T-cell (primary cell): ENCODE data around the gene ATAT1. TPM values are rescaled to one million over a fixed set of nuclear protein-coding genes. Genes with fewer than 3 reads are reported as not detected.

Experiments
- ATAC-seq, 4 experiments: fragments of 200-7000 bp in 3 of 4; fragments of 150-1000 bp in 1 of 4; cut with Tn5 transposase; replicated peaks in 1 of 4; 1 replicate in 3 of 4; 2 replicates in 1 of 4; pipeline ENCODE4 v1.10.0; 2021; ENCODE audit warnings: moderate library complexity in 3 of 4, mild to moderate bottlenecking in 2 of 4, moderate number of reproducible peaks in 1 of 4
- CTCF ChIA-PET, 2 donors: fragments of 300-600 bp; sonication (Branson Sonifier 250); formaldehyde crosslinking; loops; one replicate each; lab custom pipeline; 2022; ENCODE audit warnings: antibody characterized with exemption in 2 of 2; lab: Charles Lee
- POLR2A ChIA-PET, 2 donors: fragments of 300-600 bp; sonication (Branson Sonifier 250); formaldehyde crosslinking; loops; one replicate each; lab custom pipeline; 2022; ENCODE audit warnings: antibody characterized with exemption in 2 of 2; lab: Charles Lee
- DNase-seq, 35 experiments: peaks; one replicate each; pipeline versions ENCODE4 v3.0.0 to v3.0.0-alpha.2; 2013 to 2023
- H3K27ac ChIP-seq: one replicate; pipeline ENCODE4 v1.5.1; 2013; ENCODE audit warnings: low read length
- H3K27me3 ChIP-seq, 2 experiments: replicated peaks in 1 of 2; 1 replicate in 1 of 2; 2 replicates in 1 of 2; pipeline versions ENCODE4 v1.6.1 to v1.7.0; 2013; ENCODE audit warnings: low read length in 1 of 2, mixed read lengths in 1 of 2; ENCODE audit not compliant: control insufficient read depth in 2 of 2, insufficient read depth in 2 of 2; ENCODE audit errors: extremely low read depth in 1 of 2
- H3K36me3 ChIP-seq, 2 donors: 1 replicate in 1 of 2; 2 replicates in 1 of 2; pipeline versions ENCODE4 v1.6.1 to v1.7.0; 2013; ENCODE audit warnings: low read length in 1 of 2; ENCODE audit not compliant: control insufficient read depth in 2 of 2, insufficient read depth in 1 of 2; ENCODE audit errors: extremely low read depth in 1 of 2
- H3K4me1 ChIP-seq, 2 experiments: 1 replicate in 1 of 2; 2 replicates in 1 of 2; pipeline versions ENCODE4 v1.6.1 to v1.7.0; 2013; ENCODE audit warnings: low read length in 2 of 2, mixed read lengths in 1 of 2; ENCODE audit not compliant: insufficient read depth in 2 of 2, control insufficient read depth in 1 of 2; ENCODE audit errors: extremely low read depth in 1 of 2
- H3K4me3 ChIP-seq, 2 donors: 1 replicate in 1 of 2; 2 replicates in 1 of 2; pipeline versions ENCODE4 v1.5.1 to v1.7.0; 2013; ENCODE audit warnings: mild to moderate bottlenecking in 2 of 2, low read length in 1 of 2, moderate library complexity in 1 of 2; ENCODE audit not compliant: control insufficient read depth in 1 of 2; ENCODE audit errors: extremely low read depth in 1 of 2
- H3K9me3 ChIP-seq: 2 replicates; pipeline ENCODE4 v1.7.0; 2013
- H3K27ac Mint-ChIP-seq, 2 donors: one replicate each; pipeline ENCODE4 v1.8.0; 2020 to 2021; ENCODE audit warnings: mild to moderate bottlenecking in 2 of 2, mixed read lengths in 2 of 2
- H3K27me3 Mint-ChIP-seq, 2 donors: one replicate each; pipeline ENCODE4 v1.8.0; 2021 to 2022; ENCODE audit warnings: mixed read lengths in 2 of 2
- H3K36me3 Mint-ChIP-seq: one replicate; pipeline ENCODE4 v1.8.0; 2021; ENCODE audit warnings: mixed read lengths
- H3K4me1 Mint-ChIP-seq, 3 donors: one replicate each; pipeline ENCODE4 v1.8.0; 2020 to 2022; ENCODE audit warnings: mixed read lengths in 3 of 3, mild to moderate bottlenecking in 1 of 3
- H3K4me3 Mint-ChIP-seq, 3 donors: one replicate each; pipeline ENCODE4 v1.8.0; 2020 to 2022; ENCODE audit warnings: mild to moderate bottlenecking in 3 of 3, mixed read lengths in 3 of 3, moderate library complexity in 3 of 3
- H3K9me3 Mint-ChIP-seq, 3 donors: one replicate each; pipeline ENCODE4 v1.8.0; 2020 to 2022; ENCODE audit warnings: mixed read lengths in 3 of 3
- WGBS: methylation state at CpG from one replicate; pipeline ENCODE4 v1.1.5; 2013; ENCODE audit warnings: missing lambda C conversion rate; ENCODE audit not compliant: insufficient coverage; 5-methylcytosine and 5-hydroxymethylcytosine counted together
- total RNA-seq, 35 experiments: library from RNA in 6 of 35; stranded (reverse) in 6 of 35; fragments of 120-200 nt in 1 of 35; gene quantifications; one replicate each; pipeline versions ENCODE4 v1.2.1 to v1.2.4 and lab custom pipeline; 2013 to 2026

Gene ATAT1
- total RNA-seq, 5 donors from 2014 or later (not counting 1 experiment from before 2014, with no cell fraction given): 6.9 to 11.8 (median 10.4) TPM

GRCh38 chr6:30600451-30600961, 26.2 kb upstream of the ATAT1 start:
- Histone ChIP-seq H3K9me3 (no peaks in the 10 kb centered on the region), H3K4me3 (no peak overlapping the region), H3K36me3 (peaks cover 32 to 53% of the 10 kb centered on the region in 2 donors), H3K4me1 (peaks cover 6 to 26% of the 10 kb centered on the region in 2 experiments), H3K27me3 (no peaks in the 10 kb centered on the region), H3K27ac (no peak overlapping the region)
- POLR2A ChIA-PET: interaction anchor here in 1 of 2 donors (1.6 kb wide), 1 partner anchor 14 kb away, joined by 12 read pairs; no protein-coding TSS in a partner anchor
- 95% methylated on average over 10 of the region's 10 CpGs for WGBS
- Mint-ChIP-seq H3K4me3 (no peak overlapping the region), H3K36me3 (peaks cover 36% of the 10 kb centered on the region), H3K27ac (peak overlapping the region in 1 of 2 donors; percentile 52), H3K9me3 (no peaks in the 10 kb centered on the region), H3K4me1 (peaks cover 21 to 39% (median 22%) of the 10 kb centered on the region in 3 donors), H3K27me3 (no peaks in the 10 kb centered on the region)
- ATAC-seq: no peak
- no peak for DNase-seq
- CTCF ChIA-PET: interaction anchor here in 1 of 2 donors (0.5 to 0.7 kb wide), 2 partner anchors 14 to 1050 kb away, joined by 3 to 5 read pairs; no protein-coding TSS in a partner anchor

GRCh38 chr6:30601436-30601814, 25.2 kb upstream of the ATAT1 start:
- POLR2A ChIA-PET: interaction anchor here (1.0 to 1.6 kb wide), 2 partner anchors 13 to 14 kb away, joined by 4 to 12 read pairs; no protein-coding TSS in a partner anchor
- peak overlapping the region; percentile 59 to 82 for H3K27ac Mint-ChIP-seq
- no peak overlapping the region for H3K4me3 Mint-ChIP-seq
- Histone ChIP-seq H3K27me3 (no peaks in the 10 kb centered on the region), H3K36me3 (peaks cover 37 to 61% of the 10 kb centered on the region in 2 donors), H3K27ac (peak overlapping the region; percentile 16), H3K4me3 (peak overlapping the region in 1 of 2 donors; percentile 6), H3K4me1 (peaks cover 6 to 29% of the 10 kb centered on the region in 2 experiments), H3K9me3 (no peaks in the 10 kb centered on the region)
- CTCF ChIA-PET: interaction anchor here (0.6 to 0.7 kb wide), 2 partner anchors 43 to 122 kb away, joined by 3 read pairs; no protein-coding TSS in a partner anchor
- peak in 3 of 4 experiments; percentile 10 to 27 (median 14) for ATAC-seq
- 47% methylated on average over 3 of the region's 6 CpGs for WGBS
- no peaks in the 10 kb centered on the region for H3K27me3 Mint-ChIP-seq
- H3K9me3 Mint-ChIP-seq: no peaks in the 10 kb centered on the region
- H3K4me1 Mint-ChIP-seq: peaks cover 25 to 46% (median 29%) of the 10 kb centered on the region in 3 donors
- peaks cover 43% of the 10 kb centered on the region for H3K36me3 Mint-ChIP-seq
- DNase-seq: peak in 15 of 35 experiments; percentile 7 to 55 (median 21)

GRCh38 chr6:30601815-30602641, 24.6 kb upstream of the ATAT1 start:
- Histone ChIP-seq H3K27ac (peak overlapping the region; percentile 16), H3K36me3 (peaks cover 40 to 67% of the 10 kb centered on the region in 2 donors), H3K4me3 (peak overlapping the region in 1 of 2 donors; percentile 6), H3K9me3 (no peaks in the 10 kb centered on the region), H3K27me3 (no peaks in the 10 kb centered on the region), H3K4me1 (peaks cover 6 to 31% of the 10 kb centered on the region in 2 experiments)
- peaks cover 48% of the 10 kb centered on the region for H3K36me3 Mint-ChIP-seq
- no peaks in the 10 kb centered on the region for H3K27me3 Mint-ChIP-seq
- ChIA-PET POLR2A (interaction anchor here (1.0 to 1.6 kb wide), 2 partner anchors 12 to 13 kb away, joined by 4 to 12 read pairs; no protein-coding TSS in a partner anchor), CTCF (interaction anchor here (0.6 to 0.7 kb wide), 2 partner anchors 43 to 122 kb away, joined by 3 read pairs; no protein-coding TSS in a partner anchor)
- peak overlapping the region in 1 of 2 donors; percentile 82 for H3K27ac Mint-ChIP-seq
- H3K4me1 Mint-ChIP-seq: peaks cover 25 to 49% (median 32%) of the 10 kb centered on the region in 3 donors
- WGBS: 93% methylated on average over 31 of the region's 39 CpGs
- ATAC-seq (peak in 2 of 4 experiments; percentile 11 to 12), DNase-seq (no peak)
- H3K4me3 Mint-ChIP-seq: no peak overlapping the region
- H3K9me3 Mint-ChIP-seq: no peaks in the 10 kb centered on the region

GRCh38 chr6:30603961-30604360, 22.7 kb upstream of the ATAT1 start:
- CTCF ChIA-PET: no interaction called here
- H3K27ac Mint-ChIP-seq: peak overlapping the region in 1 of 2 donors; percentile 39

GRCh38 chr6:30610065-30610464, 16.6 kb upstream of the ATAT1 start:
- H3K4me1 ChIP-seq: peaks cover 36 to 50% of the 10 kb centered on the region in 2 experiments
- Mint-ChIP-seq H3K4me1 (peaks cover 66 to 83% (median 78%) of the 10 kb centered on the region in 3 donors), H3K27me3 (no peaks in the 10 kb centered on the region), H3K4me3 (no peak overlapping the region), H3K27ac (peak overlapping the region; percentile 80 to 91), H3K36me3 (peaks cover 43% of the 10 kb centered on the region), H3K9me3 (no peaks in the 10 kb centered on the region)
- no peaks in the 10 kb centered on the region for H3K27me3 ChIP-seq
- CTCF ChIA-PET: interaction anchor here in 1 of 2 donors (0.5 to 1.4 kb wide), 2 partner anchors 13 to 128 kb away, joined by 3 read pairs; no protein-coding TSS in a partner anchor
- no CpG with 5 or more reads among the region's 4 CpGs for WGBS
- POLR2A ChIA-PET: interaction anchor here (0.5 to 0.9 kb wide), 4 partner anchors 14 to 55 kb away, joined by 3 to 6 read pairs (median 4); no protein-coding TSS in a partner anchor
- no peaks in the 10 kb centered on the region for H3K9me3 ChIP-seq
- no peak for ATAC-seq
- peaks cover 20 to 51% of the 10 kb centered on the region in 2 donors for H3K36me3 ChIP-seq
- no peak overlapping the region for H3K4me3 ChIP-seq
- peak overlapping the region; percentile 30 for H3K27ac ChIP-seq
- no peak for DNase-seq

More at GRCh38 chr6:30603961-30604360, 22.7 kb upstream of the ATAT1 start:
- H3K27me3 Mint-ChIP-seq: no peaks in the 10 kb centered on the region
- ATAC-seq: no peak
- peaks cover 6 to 33% of the 10 kb centered on the region in 2 experiments for H3K4me1 ChIP-seq
- no peak for DNase-seq
- H3K9me3 Mint-ChIP-seq: no peaks in the 10 kb centered on the region
- H3K4me3 Mint-ChIP-seq: no peak overlapping the region
- peaks cover 60% of the 10 kb centered on the region for H3K36me3 Mint-ChIP-seq
- no peak overlapping the region for H3K27ac ChIP-seq
- peaks cover 22 to 52% (median 37%) of the 10 kb centered on the region in 3 donors for H3K4me1 Mint-ChIP-seq
- no peaks in the 10 kb centered on the region for H3K27me3 ChIP-seq
- POLR2A ChIA-PET: no interaction called here
- no peaks in the 10 kb centered on the region for H3K9me3 ChIP-seq
- H3K36me3 ChIP-seq: peaks cover 49 to 87% of the 10 kb centered on the region in 2 donors
- WGBS: 100% methylated on average over 13 of the region's 13 CpGs
- H3K4me3 ChIP-seq: no peak overlapping the region
